C4-2B (cell line): ENCODE results near the gene CELSR3.

Experiments used
- H3K27ac ChIP-seq: fragments of 450-650 bp; 2 replicates; pipeline ENCODE4 v1.5.1; 2017
- CTCF ChIP-seq: fragments of 450-650 bp; conservative IDR thresholded peaks from 2 replicates; pipeline ENCODE4 v1.5.1; 2017; ENCODE audit warnings: mild to moderate bottlenecking
- ZFX ChIP-seq: fragments of 450-650 bp; IDR thresholded peaks from 2 replicates; pipeline ENCODE4 v1.6.1; 2017

CELSR3 gene

GRCh38 chr3:48662753-48663488, at the start of gene CELSR3:
Gene CELSR3, minus strand, starts transcription at chr3:48662886. Its CDS starts 252 bp downstream, at chr3:48662634.
- H3K27ac ChIP-seq = peak within 1 kb of the TSS; percentile 93
- TF ChIP-seq ZFX (no peak), CTCF (no peak)

GRCh38 chr3:48711727-48712126, 49.0 kb upstream of the CELSR3 start:
- TF ChIP-seq ZFX (no peak), CTCF (no peak)
- H3K27ac ChIP-seq = peak overlapping the region; percentile 34; the same call in 1 of the 2 replicates

- no peak overlapping the region for H3K27ac ChIP-seq
Observed at GRCh38 chr3:48709051-48709461, 46.4 kb upstream of the CELSR3 start.

GRCh38 chr3:48708481-48708889, 45.8 kb upstream of the CELSR3 start:
- H3K27ac ChIP-seq = no peak overlapping the region
- TF ChIP-seq CTCF (no peak), ZFX (no peak)

More at GRCh38 chr3:48709051-48709461, 46.4 kb upstream of the CELSR3 start:
- no peak for TF ChIP-seq ZFX
- no peak for TF ChIP-seq CTCF

- H3K27ac ChIP-seq = no peak overlapping the region
- TF ChIP-seq ZFX (no peak), CTCF (no peak)
Observed at GRCh38 chr3:48707157-48707556, 44.5 kb upstream of the CELSR3 start.

- no peak for TF ChIP-seq ZFX
- no peak for TF ChIP-seq CTCF
- H3K27ac ChIP-seq = no peak overlapping the region
Observed at GRCh38 chr3:48702320-48702920, 39.7 kb upstream of the CELSR3 start.

- no peak overlapping the region for H3K27ac ChIP-seq
- TF ChIP-seq ZFX = no peak
- no peak for TF ChIP-seq CTCF
Observed at GRCh38 chr3:48700731-48701405, 38.2 kb upstream of the CELSR3 start.
